ENCODE data around the gene POLR1A.

Gene POLR1A

DNA sequence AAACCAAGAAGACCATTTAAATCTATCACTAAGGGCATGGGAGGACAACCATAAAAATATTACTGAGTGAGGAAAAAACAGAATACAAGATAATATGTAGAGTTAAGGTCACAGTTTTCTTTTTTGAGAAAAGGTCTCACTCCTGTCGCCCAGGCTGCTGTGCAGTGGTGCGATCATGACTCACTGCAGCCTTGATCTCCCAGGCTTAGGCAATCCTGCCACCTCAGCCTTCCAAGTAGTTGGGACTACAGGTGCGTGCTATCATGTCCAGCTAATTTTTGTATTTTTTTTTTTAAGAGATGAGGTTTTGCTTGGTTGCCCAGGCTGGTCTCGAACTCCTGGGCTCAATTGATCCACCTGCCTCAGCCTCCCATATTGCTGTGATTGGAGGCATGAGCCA lies 24.0 kb downstream of the POLR1A start:
- POLR2A ChIA-PET: no interaction called here
- CTCF ChIA-PET: interaction anchor here (0.9 to 9.4 kb wide), 4 partner anchors 9 to 268 kb away, joined by 3 to 436 read pairs (median 39); no protein-coding TSS in a partner anchor
- TF ChIP-seq, protein P1, sequence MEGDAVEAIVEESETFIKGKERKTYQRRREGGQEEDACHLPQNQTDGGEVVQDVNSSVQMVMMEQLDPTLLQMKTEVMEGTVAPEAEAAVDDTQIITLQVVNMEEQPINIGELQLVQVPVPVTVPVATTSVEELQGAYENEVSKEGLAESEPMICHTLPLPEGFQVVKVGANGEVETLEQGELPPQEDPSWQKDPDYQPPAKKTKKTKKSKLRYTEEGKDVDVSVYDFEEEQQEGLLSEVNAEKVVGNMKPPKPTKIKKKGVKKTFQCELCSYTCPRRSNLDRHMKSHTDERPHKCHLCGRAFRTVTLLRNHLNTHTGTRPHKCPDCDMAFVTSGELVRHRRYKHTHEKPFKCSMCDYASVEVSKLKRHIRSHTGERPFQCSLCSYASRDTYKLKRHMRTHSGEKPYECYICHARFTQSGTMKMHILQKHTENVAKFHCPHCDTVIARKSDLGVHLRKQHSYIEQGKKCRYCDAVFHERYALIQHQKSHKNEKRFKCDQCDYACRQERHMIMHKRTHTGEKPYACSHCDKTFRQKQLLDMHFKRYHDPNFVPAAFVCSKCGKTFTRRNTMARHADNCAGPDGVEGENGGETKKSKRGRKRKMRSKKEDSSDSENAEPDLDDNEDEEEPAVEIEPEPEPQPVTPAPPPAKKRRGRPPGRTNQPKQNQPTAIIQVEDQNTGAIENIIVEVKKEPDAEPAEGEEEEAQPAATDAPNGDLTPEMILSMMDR (IDR thresholded peaks at IDR 0.05; ENCODE audit: control extremely low read depth, extremely low read depth, low read depth, missing control alignments): no peak
- no peak for DNase-seq (ENCODE audit: extremely low spot score)

DNA sequence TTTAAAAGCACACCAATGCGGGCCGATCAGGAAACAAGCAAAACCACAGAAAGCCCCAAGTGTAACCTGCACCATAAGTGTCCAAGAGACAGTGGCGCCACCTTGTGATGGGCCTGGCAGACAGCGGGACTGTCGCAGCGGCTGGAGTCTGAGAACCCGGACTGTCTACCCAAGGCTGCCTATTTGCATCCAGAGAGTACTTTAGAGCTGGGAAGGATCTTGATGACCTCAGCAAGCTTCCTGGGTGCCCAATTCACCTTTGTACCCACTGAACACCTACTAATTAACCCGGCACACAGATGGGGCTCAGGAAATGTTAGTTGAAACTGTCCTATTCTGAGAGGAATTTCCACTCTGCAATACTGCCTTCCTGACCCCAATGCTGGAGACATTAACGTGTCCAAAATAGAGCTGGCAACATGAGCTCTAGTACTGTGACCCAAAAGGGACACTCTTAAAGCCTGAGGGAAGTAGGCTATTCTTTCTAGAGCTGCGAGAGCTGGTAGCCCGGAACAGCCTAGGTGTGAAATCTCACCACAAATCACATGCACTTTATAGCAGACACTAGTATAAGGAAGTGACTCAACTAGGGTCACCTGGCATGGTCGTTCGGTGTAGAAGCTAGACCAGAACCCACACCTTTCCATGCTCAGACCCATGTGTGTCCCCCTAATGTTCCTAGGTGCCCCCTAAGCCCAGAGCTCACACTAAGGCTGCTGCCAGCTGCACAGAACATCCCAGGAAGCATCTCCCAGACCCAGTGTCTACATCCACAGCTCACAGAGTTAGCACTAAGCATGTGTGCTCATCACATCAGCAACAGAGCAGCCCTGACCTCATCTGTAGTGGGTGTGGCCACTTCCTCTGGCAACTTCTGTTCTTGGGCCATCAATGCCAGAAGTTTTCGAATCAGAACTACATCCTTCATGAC lies 25.4 kb downstream of the POLR1A start:
- ChIA-PET CTCF (interaction anchor here (0.7 to 9.4 kb wide), 68 partner anchors 9 to 407 kb away, joined by 3 to 436 read pairs (median 5); partner anchors contain the start of genes POLR1A, PTCD3 and ST3GAL5), POLR2A (interaction anchor here (0.6 kb wide), 1 partner anchor 255 kb away, joined by 7 read pairs; no protein-coding TSS in a partner anchor)
- DNase-seq (ENCODE audit: extremely low spot score): peak; percentile 75
- TF ChIP-seq, protein P1 (IDR thresholded peaks at IDR 0.05; ENCODE audit: control extremely low read depth, extremely low read depth, low read depth, missing control alignments): peak; percentile 90

DNA sequence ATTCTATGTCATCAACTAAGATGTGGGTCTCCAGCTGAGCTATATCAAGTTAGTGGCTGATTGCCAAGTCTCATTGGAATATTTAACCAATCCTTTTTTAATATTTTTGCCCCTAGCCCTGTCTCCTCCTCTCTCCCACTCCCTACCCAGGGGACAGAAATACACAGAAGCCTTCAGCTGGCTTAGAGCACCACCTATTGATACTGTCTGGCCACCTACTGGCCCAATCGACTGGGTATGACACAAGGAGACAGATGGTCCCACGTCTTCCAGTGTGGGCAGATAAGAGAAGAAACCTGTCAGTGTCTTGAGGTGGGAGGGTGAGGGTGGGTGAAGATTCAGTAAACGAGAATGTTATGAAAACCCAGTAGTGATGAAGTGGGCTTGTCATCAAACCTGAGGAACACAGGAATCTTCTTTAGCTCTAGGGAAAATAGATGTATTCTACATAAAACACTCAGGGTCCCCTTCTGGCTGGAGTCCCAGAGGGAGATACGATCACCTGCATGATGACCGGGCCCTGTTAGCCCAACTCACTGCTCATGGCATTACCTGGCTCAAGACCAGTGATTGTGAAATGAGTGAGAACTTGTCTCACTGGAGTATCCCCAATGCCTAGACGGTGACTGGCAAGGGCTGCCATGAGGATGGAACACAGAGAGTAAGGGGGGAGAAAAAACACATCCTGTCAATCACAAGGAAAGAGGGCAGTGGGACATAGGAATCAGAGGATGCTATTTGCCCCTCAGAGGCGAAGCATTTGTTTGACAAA lies 26.7 kb downstream of the POLR1A start:
- no peak for DNase-seq (ENCODE audit: extremely low spot score)
- TF ChIP-seq, protein P1 (IDR thresholded peaks at IDR 0.05; ENCODE audit: control extremely low read depth, extremely low read depth, low read depth, missing control alignments): peak; percentile 71
- CTCF ChIA-PET: interaction anchor here (0.6 to 9.4 kb wide), 50 partner anchors 8 to 462 kb away, joined by 3 to 436 read pairs (median 5); partner anchors contain the start of genes ST3GAL5 and USP39
- POLR2A ChIA-PET: no interaction called here

DNA sequence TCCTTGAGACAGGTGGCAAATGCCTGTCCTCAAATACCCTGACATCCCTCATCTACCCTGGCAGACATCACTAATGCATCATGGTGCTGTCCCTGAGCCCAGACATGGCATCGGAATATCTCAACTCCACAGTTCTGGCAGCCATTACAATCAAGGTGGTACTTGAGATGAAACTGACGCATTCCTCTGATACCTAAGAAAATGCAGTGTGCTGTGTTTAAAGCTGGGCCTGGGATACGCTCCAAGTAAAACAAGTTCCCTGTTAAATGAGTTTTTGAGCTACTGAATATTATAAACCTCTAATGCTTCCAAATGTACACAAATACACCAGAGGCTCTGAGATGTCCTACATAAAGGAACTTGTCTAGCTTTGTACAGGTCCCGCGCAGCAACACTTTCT lies 29.8 kb downstream of the POLR1A start:
- CTCF ChIA-PET: interaction anchor here (5.4 to 9.4 kb wide), 3 partner anchors 14 to 248 kb away, joined by 75 to 436 read pairs (median 96); partner anchors contain the start of gene ST3GAL5
- DNase-seq (ENCODE audit: extremely low spot score): no peak
- TF ChIP-seq, protein P1 (IDR thresholded peaks at IDR 0.05; ENCODE audit: control extremely low read depth, extremely low read depth, low read depth, missing control alignments): no peak
- POLR2A ChIA-PET: no interaction called here

- POLR2A ChIA-PET: no interaction called here
- no peak for DNase-seq (ENCODE audit: extremely low spot score)
- CTCF ChIA-PET: interaction anchor here (1.2 to 9.4 kb wide), 2 partner anchors 33 to 247 kb away, joined by 3 to 436 read pairs; no protein-coding TSS in a partner anchor
- TF ChIP-seq, protein P1 (IDR thresholded peaks at IDR 0.05; ENCODE audit: control extremely low read depth, extremely low read depth, low read depth, missing control alignments): no peak
Observed at GRCh38 chr2:86074811-86075210, 30.9 kb downstream of the POLR1A start.

GRCh38 chr2:86074256-86074655 lies 31.4 kb downstream of the POLR1A start:
- no peak for DNase-seq (ENCODE audit: extremely low spot score)
- ChIA-PET CTCF (interaction anchor here (1.2 to 9.4 kb wide), 2 partner anchors 32 to 246 kb away, joined by 3 to 436 read pairs; no protein-coding TSS in a partner anchor), POLR2A (no interaction called here)
- TF ChIP-seq, protein P1 (IDR thresholded peaks at IDR 0.05; ENCODE audit: control extremely low read depth, extremely low read depth, low read depth, missing control alignments): no peak
